Measurements from ENCODE around the gene CD99. TPM values are rescaled to one million over a fixed set of nuclear protein-coding genes. Genes with fewer than 3 reads are reported as not detected.

The CD99 gene
- total and polyA plus RNA-seq, 2 experiments from 2014 or later: 28.5 to 43.1 TPM

DNA sequence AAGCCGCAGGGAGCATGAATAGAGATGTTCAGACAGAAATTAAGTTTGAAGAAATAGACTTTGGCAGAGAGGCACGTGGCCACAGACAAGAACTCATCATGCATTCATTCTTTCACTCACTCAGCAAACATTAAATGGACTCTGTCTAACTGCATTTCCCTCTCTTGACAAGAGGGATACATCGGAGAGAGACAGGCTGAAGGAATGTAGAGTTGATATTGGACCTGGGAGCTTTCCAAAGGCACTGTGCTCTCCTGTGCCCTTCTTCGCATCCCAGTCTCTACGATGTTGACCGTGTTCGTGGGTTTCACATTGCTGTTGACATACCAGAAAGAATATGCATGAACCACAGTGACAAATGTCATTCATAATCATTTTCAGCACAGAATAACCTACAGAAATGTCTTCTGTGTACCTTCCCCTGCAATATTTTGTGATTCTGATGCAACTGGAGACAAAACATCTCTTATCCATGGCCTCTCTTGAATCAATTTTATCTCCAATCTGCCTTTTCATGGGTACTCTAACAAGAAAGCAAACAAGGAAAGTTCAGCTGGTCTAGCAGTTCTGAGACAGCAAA is 34.7 kb upstream of the CD99 start:
- no peak for TF ChIP-seq EZH2phosphoT487 (IDR thresholded peaks at IDR 0.05; ENCODE audit: unreplicated experiment)
- TF ChIP-seq JUNB (IDR thresholded peaks at IDR 0.05; ENCODE audit: unreplicated experiment): no peak
- no peak for TF ChIP-seq POLR2AphosphoS5 (IDR thresholded peaks at IDR 0.05; ENCODE audit: low read depth)
- TF ChIP-seq, protein P1, sequence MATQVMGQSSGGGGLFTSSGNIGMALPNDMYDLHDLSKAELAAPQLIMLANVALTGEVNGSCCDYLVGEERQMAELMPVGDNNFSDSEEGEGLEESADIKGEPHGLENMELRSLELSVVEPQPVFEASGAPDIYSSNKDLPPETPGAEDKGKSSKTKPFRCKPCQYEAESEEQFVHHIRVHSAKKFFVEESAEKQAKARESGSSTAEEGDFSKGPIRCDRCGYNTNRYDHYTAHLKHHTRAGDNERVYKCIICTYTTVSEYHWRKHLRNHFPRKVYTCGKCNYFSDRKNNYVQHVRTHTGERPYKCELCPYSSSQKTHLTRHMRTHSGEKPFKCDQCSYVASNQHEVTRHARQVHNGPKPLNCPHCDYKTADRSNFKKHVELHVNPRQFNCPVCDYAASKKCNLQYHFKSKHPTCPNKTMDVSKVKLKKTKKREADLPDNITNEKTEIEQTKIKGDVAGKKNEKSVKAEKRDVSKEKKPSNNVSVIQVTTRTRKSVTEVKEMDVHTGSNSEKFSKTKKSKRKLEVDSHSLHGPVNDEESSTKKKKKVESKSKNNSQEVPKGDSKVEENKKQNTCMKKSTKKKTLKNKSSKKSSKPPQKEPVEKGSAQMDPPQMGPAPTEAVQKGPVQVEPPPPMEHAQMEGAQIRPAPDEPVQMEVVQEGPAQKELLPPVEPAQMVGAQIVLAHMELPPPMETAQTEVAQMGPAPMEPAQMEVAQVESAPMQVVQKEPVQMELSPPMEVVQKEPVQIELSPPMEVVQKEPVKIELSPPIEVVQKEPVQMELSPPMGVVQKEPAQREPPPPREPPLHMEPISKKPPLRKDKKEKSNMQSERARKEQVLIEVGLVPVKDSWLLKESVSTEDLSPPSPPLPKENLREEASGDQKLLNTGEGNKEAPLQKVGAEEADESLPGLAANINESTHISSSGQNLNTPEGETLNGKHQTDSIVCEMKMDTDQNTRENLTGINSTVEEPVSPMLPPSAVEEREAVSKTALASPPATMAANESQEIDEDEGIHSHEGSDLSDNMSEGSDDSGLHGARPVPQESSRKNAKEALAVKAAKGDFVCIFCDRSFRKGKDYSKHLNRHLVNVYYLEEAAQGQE (IDR thresholded peaks at IDR 0.05; ENCODE audit: unreplicated experiment): no peak
- TF ChIP-seq, protein P2, sequence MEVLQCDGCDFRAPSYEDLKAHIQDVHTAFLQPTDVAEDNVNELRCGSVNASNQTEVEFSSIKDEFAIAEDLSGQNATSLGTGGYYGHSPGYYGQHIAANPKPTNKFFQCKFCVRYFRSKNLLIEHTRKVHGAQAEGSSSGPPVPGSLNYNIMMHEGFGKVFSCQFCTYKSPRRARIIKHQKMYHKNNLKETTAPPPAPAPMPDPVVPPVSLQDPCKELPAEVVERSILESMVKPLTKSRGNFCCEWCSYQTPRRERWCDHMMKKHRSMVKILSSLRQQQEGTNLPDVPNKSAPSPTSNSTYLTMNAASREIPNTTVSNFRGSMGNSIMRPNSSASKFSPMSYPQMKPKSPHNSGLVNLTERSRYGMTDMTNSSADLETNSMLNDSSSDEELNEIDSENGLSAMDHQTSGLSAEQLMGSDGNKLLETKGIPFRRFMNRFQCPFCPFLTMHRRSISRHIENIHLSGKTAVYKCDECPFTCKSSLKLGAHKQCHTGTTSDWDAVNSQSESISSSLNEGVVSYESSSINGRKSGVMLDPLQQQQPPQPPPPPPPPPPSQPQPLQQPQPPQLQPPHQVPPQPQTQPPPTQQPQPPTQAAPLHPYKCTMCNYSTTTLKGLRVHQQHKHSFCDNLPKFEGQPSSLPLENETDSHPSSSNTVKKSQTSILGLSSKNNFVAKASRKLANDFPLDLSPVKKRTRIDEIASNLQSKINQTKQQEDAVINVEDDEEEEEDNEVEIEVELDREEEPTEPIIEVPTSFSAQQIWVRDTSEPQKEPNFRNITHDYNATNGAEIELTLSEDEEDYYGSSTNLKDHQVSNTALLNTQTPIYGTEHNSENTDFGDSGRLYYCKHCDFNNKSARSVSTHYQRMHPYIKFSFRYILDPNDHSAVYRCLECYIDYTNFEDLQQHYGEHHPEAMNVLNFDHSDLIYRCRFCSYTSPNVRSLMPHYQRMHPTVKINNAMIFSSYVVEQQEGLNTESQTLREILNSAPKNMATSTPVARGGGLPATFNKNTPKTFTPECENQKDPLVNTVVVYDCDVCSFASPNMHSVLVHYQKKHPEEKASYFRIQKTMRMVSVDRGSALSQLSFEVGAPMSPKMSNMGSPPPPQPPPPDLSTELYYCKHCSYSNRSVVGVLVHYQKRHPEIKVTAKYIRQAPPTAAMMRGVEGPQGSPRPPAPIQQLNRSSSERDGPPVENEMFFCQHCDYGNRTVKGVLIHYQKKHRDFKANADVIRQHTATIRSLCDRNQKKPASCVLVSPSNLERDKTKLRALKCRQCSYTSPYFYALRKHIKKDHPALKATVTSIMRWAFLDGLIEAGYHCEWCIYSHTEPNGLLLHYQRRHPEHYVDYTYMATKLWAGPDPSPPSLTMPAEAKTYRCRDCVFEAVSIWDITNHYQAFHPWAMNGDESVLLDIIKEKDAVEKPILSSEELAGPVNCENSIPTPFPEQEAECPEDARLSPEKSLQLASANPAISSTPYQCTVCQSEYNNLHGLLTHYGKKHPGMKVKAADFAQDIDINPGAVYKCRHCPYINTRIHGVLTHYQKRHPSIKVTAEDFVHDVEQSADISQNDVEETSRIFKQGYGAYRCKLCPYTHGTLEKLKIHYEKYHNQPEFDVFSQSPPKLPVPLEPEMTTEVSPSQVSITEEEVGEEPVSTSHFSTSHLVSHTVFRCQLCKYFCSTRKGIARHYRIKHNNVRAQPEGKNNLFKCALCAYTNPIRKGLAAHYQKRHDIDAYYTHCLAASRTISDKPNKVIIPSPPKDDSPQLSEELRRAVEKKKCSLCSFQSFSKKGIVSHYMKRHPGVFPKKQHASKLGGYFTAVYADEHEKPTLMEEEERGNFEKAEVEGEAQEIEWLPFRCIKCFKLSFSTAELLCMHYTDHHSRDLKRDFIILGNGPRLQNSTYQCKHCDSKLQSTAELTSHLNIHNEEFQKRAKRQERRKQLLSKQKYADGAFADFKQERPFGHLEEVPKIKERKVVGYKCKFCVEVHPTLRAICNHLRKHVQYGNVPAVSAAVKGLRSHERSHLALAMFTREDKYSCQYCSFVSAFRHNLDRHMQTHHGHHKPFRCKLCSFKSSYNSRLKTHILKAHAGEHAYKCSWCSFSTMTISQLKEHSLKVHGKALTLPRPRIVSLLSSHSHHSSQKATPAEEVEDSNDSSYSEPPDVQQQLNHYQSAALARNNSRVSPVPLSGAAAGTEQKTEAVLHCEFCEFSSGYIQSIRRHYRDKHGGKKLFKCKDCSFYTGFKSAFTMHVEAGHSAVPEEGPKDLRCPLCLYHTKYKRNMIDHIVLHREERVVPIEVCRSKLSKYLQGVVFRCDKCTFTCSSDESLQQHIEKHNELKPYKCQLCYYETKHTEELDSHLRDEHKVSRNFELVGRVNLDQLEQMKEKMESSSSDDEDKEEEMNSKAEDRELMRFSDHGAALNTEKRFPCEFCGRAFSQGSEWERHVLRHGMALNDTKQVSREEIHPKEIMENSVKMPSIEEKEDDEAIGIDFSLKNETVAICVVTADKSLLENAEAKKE (CRISPR knock-in tag; IDR thresholded peaks at IDR 0.05): no peak
- TF ChIP-seq STAT1 (IDR thresholded peaks at IDR 0.05; ENCODE audit: unreplicated experiment): no peak
- no peak for TF ChIP-seq ZNF114 (CRISPR knock-in tag; IDR thresholded peaks at IDR 0.05)
- TF ChIP-seq, protein P3, sequence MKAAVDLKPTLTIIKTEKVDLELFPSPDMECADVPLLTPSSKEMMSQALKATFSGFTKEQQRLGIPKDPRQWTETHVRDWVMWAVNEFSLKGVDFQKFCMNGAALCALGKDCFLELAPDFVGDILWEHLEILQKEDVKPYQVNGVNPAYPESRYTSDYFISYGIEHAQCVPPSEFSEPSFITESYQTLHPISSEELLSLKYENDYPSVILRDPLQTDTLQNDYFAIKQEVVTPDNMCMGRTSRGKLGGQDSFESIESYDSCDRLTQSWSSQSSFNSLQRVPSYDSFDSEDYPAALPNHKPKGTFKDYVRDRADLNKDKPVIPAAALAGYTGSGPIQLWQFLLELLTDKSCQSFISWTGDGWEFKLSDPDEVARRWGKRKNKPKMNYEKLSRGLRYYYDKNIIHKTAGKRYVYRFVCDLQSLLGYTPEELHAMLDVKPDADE (IDR thresholded peaks at IDR 0.05): no peak
- TF ChIP-seq, protein P4, sequence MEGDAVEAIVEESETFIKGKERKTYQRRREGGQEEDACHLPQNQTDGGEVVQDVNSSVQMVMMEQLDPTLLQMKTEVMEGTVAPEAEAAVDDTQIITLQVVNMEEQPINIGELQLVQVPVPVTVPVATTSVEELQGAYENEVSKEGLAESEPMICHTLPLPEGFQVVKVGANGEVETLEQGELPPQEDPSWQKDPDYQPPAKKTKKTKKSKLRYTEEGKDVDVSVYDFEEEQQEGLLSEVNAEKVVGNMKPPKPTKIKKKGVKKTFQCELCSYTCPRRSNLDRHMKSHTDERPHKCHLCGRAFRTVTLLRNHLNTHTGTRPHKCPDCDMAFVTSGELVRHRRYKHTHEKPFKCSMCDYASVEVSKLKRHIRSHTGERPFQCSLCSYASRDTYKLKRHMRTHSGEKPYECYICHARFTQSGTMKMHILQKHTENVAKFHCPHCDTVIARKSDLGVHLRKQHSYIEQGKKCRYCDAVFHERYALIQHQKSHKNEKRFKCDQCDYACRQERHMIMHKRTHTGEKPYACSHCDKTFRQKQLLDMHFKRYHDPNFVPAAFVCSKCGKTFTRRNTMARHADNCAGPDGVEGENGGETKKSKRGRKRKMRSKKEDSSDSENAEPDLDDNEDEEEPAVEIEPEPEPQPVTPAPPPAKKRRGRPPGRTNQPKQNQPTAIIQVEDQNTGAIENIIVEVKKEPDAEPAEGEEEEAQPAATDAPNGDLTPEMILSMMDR (conservative IDR thresholded peaks at IDR 0.05; ENCODE audit: low read depth in 2 of 2): no peak
- TF ChIP-seq NANOG (IDR thresholded peaks at IDR 0.05; ENCODE audit: borderline replicate concordance): no peak
- no peak for TF ChIP-seq CREB1 (CRISPR knock-in tag; IDR thresholded peaks at IDR 0.05; ENCODE audit: low read depth)
- no peak for TF ChIP-seq EZH2 (IDR thresholded peaks at IDR 0.05; ENCODE audit: low read depth, unreplicated experiment)
- TF ChIP-seq ZNF331 (CRISPR knock-in tag; IDR thresholded peaks at IDR 0.05; ENCODE audit: low read depth): no peak
- ATAC-seq (no peak), DNase-seq (ENCODE audit: low spot score) (no peak)
- Histone ChIP-seq H3K4me1 (ENCODE audit: insufficient read depth) (0 out of 2 replicates have a peak, but pooled peaks cover 7% of the 10 kb centered on the region), H4K20me1 (replicated peaks; ENCODE audit: insufficient read depth) (no peaks in the 10 kb centered on the region), H3K27me3 (ENCODE audit: insufficient read depth) (no peaks in the 10 kb centered on the region), H3K9me2 (ENCODE audit: insufficient read depth) (no peaks in the 10 kb centered on the region), H3K36me3 (ENCODE audit: insufficient read depth) (no peaks in the 10 kb centered on the region), H2AFZ (no peak overlapping the region), H3K4me3 (no peak overlapping the region), H3K27ac (ENCODE audit: low read depth) (no peak overlapping the region), H3K79me2 (replicated peaks; ENCODE audit: insufficient read depth) (no peaks in the 10 kb centered on the region), H3F3A (replicated peaks; ENCODE audit: low read depth) (no peaks in the 10 kb centered on the region), H3K4me2 (no peak overlapping the region)
- Mint-ChIP-seq H3K4me3 (no peak overlapping the region), H3K4me1 (peaks cover 6% of the 10 kb centered on the region; the same call in 2 of the 3 replicates), H3K27ac (no peak overlapping the region), H3K27me3 (ENCODE audit: insufficient read depth, low read depth, poor library complexity) (peaks cover 13% of the 10 kb centered on the region), H3K9me3 (no peaks in the 10 kb centered on the region), H3K36me3 (ENCODE audit: low read depth) (peaks cover 16% of the 10 kb centered on the region; the same call in 2 of the 3 replicates)
